GM12878 (cell line): ENCODE data around the gene FGFR4. TPM values are rescaled to one million over a fixed set of nuclear protein-coding genes. Genes with fewer than 3 reads are reported as not detected.

Experiments
- E2F4 ChIP-seq: IDR thresholded peaks from 2 replicates; pipeline ENCODE4 v1.6.1; 2012; ENCODE audit warnings: low read depth, low read length, improper control_type of control experiment
- GABPA ChIP-seq: IDR thresholded peaks from 2 replicates; pipeline ENCODE4 v1.6.1; 2014; ENCODE audit warnings: antibody characterized with exemption, low read depth, mild to moderate bottlenecking, inconsistent platforms
- PAX8 ChIP-seq: fragments of 450-650 bp; IDR thresholded peaks from 2 replicates; pipeline ENCODE4 v1.6.1; 2017; ENCODE audit warnings: mild to moderate bottlenecking, moderate library complexity
- RAD51 ChIP-seq: fragments of 450-650 bp; IDR thresholded peaks from 2 replicates; pipeline ENCODE4 v1.6.1; 2016; ENCODE audit warnings: moderate library complexity, mild to moderate bottlenecking, inconsistent platforms
- STAT1 ChIP-seq: fragments of 450-650 bp; conservative IDR thresholded peaks from 2 replicates; pipeline ENCODE4 v1.6.1; 2014; ENCODE audit warnings: antibody characterized with exemption, mild to moderate bottlenecking
- ZBTB40 ChIP-seq: fragments of 450-650 bp; IDR thresholded peaks from 2 replicates; pipeline ENCODE4 v1.6.1; 2016; ENCODE audit warnings: mild to moderate bottlenecking, moderate library complexity, borderline replicate concordance
- polyA plus RNA-seq, 11 experiments: library from polyadenylated mRNA; depleted of rRNA in 4 of 11; unstranded in 6 of 11; stranded (reverse) in 5 of 11; fragments of >200 nt; fragmentation: Nextera tagmentation in 4 of 11; fragmentation: Illumina TruSeq in 1 of 11; extraction: Ambion mirVana in 4 of 11; extraction: Trizol in 1 of 11; gene quantifications; 1 replicate in 1 of 11; 2 replicates in 10 of 11; pipeline versions ENCODE4 v1.2.1 to v1.2.3, GENCODE V29; 2011 to 2016; ENCODE audit warnings: inconsistent platforms in 2 of 11, missing spikeins in 2 of 11, low read depth in 1 of 11
- total RNA-seq, 4 experiments: library from RNA; depleted of rRNA in 3 of 4; stranded (reverse); fragments of >200 nt in 3 of 4; fragmentation: Illumina TruSeq in 1 of 4; extraction: Trizol in 1 of 4; gene quantifications; 2 replicates each; pipeline versions ENCODE4 v1.2.1 to v1.2.3, GENCODE V29; 2013 to 2021

The FGFR4 gene
- total and polyA plus RNA-seq, 10 of the 15 experiments (the other 5 are each of a cell fraction or from before 2014, with no cell fraction given) = 0.17 to 0.77 (median 0.28) TPM; not detected in 5

- TF ChIP-seq ZBTB40 (no peak), STAT1 (no peak), PAX8 (no peak), RAD51 (no peak), GABPA (no peak), E2F4 (no peak)
These were observed 7.7 kb downstream of the FGFR4 start (continued) for GRCh38 chr5:177094224-177095087.
